Stomach (tissue), 9 donors: ENCODE measurements around the gene POLR1H. TPM values are rescaled to one million over a fixed set of nuclear protein-coding genes. Genes with fewer than 3 reads are reported as not detected.
"Not testable (repeated sequence)": the region's sequence is repeated elsewhere in the genome, so short reads cannot be mapped to it uniquely, and the experiment has no call there.

Experiments used
- DNase-seq, 2 donors: peaks; one replicate each; pipeline versions ENCODE4 v3.0.0 to v3.0.0-alpha.2; 2013 to 2019
- H3K27ac ChIP-seq, 5 donors: fragments of 200-600 bp in 4 of 5; sonication (generic) in 4 of 5; one replicate each; pipeline ENCODE4 v1.5.1; 2013 to 2019; ENCODE audit warnings: mild to moderate bottlenecking in 1 of 5, moderate library complexity in 1 of 5
- H3K27me3 ChIP-seq, 3 donors: fragments of 200-600 bp; sonication (generic); one replicate each; pipeline ENCODE4 v1.5.1; 2017 to 2019; ENCODE audit warnings: mixed run types in 1 of 3
- H3K36me3 ChIP-seq, 4 donors: fragments of 200-600 bp; sonication (generic); 1 replicate in 3 of 4; 2 replicates in 1 of 4; pipeline ENCODE4 v1.5.1; 2016 to 2019
- H3K4me1 ChIP-seq, 4 donors: fragments of 200-600 bp; sonication (generic); one replicate each; pipeline ENCODE4 v1.5.1; 2016 to 2019
- H3K4me3 ChIP-seq, 4 donors: fragments of 200-600 bp; sonication (generic) in 3 of 4; one replicate each; pipeline ENCODE4 v1.5.1; 2016 to 2019; ENCODE audit warnings: mild to moderate bottlenecking in 1 of 4
- H3K9me3 ChIP-seq, 4 donors: fragments of 200-600 bp; sonication (generic); one replicate each; pipeline ENCODE4 v1.5.1; 2016 to 2019
- EP300 ChIP-seq: sonication (generic); formaldehyde crosslinking; IDR thresholded peaks from one replicate; pipeline ENCODE4 v1.6.1; 2017; ENCODE audit warnings: antibody characterized with exemption
- POLR2A ChIP-seq, 4 donors: fragments of 450-650 bp; IDR thresholded peaks; one replicate each; pipeline ENCODE4 v1.6.1; 2016; ENCODE audit warnings: antibody characterized with exemption in 4 of 4, control low read depth in 2 of 4, mild to moderate bottlenecking in 1 of 4, moderate library complexity in 1 of 4
- POLR2AphosphoS5 ChIP-seq, 3 donors: sonication (generic); formaldehyde crosslinking; IDR thresholded peaks; one replicate each; pipeline ENCODE4 v1.6.1; 2016; ENCODE audit warnings: antibody characterized with exemption in 3 of 3
- WGBS, 5 donors: extraction: QIAGEN DNeasy Blood & Tissue Kit in 3 of 5; methylation state at CpG; one replicate each; pipeline versions ENCODE4 v1.1.5 to v1.1.7; 2013 to 2018; 5-methylcytosine and 5-hydroxymethylcytosine counted together
- intact Hi-C: fragments of 100-400 bp; cut with DNase I; formaldehyde crosslinking; loops from one replicate; pipeline ENCODE4 v1.15.1; 2023; ENCODE audit warnings: low total_unique reads
- polyA plus RNA-seq, 3 donors: library from polyadenylated mRNA; stranded (reverse); fragments of 200-250 nt; gene quantifications; one replicate each; pipeline ENCODE4 v1.2.3, GENCODE V29; 2013
- total RNA-seq, 5 donors: library from RNA; depleted of rRNA; stranded (reverse); fragments of >200 nt; gene quantifications; one replicate each; pipeline versions ENCODE4 v1.1.0 to v1.2.3, GENCODE V29; 2014 to 2016
- TF ChIP-seq, protein P1 (sequence below), 7 experiments: fragments of 450-650 bp in 4 of 7; fragments of 200-600 bp in 3 of 7; sonication (generic) in 3 of 7; IDR thresholded peaks; one replicate each; pipeline ENCODE4 v1.5.1; 2016 to 2019; ENCODE audit warnings: antibody characterized with exemption in 7 of 7, control low read depth in 2 of 7, mild to moderate bottlenecking in 1 of 7
- donor health status: healthy with polysubstance abuse.
- donor health status: Bipolar disorder and iron deficiency.
- donor health status: healthy.

The POLR1H gene
- total and polyA plus RNA-seq, 8 donors = 4.1 to 65.1 (median 34.1) TPM

GRCh38 chr6:30020626-30021025 lies 40.4 kb upstream of the POLR1H start:
- Histone ChIP-seq H3K27me3 (no peaks in the 10 kb centered on the region), H3K36me3 (peaks cover 0 to 37% (median 11%) of the 10 kb centered on the region in 4 donors), H3K4me1 (no peaks in the 10 kb centered on the region), H3K9me3 (no peaks in the 10 kb centered on the region), H3K27ac (no peak overlapping the region), H3K4me3 (no peak overlapping the region)
- no peak for DNase-seq
- no peak for TF ChIP-seq POLR2A (IDR thresholded peaks at IDR 0.05)
- no peak for TF ChIP-seq POLR2AphosphoS5 (IDR thresholded peaks at IDR 0.05)
- TF ChIP-seq, protein P1, sequence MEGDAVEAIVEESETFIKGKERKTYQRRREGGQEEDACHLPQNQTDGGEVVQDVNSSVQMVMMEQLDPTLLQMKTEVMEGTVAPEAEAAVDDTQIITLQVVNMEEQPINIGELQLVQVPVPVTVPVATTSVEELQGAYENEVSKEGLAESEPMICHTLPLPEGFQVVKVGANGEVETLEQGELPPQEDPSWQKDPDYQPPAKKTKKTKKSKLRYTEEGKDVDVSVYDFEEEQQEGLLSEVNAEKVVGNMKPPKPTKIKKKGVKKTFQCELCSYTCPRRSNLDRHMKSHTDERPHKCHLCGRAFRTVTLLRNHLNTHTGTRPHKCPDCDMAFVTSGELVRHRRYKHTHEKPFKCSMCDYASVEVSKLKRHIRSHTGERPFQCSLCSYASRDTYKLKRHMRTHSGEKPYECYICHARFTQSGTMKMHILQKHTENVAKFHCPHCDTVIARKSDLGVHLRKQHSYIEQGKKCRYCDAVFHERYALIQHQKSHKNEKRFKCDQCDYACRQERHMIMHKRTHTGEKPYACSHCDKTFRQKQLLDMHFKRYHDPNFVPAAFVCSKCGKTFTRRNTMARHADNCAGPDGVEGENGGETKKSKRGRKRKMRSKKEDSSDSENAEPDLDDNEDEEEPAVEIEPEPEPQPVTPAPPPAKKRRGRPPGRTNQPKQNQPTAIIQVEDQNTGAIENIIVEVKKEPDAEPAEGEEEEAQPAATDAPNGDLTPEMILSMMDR (IDR thresholded peaks at IDR 0.05) = no peak
- TF ChIP-seq EP300 = no peak
- intact Hi-C loops = no loop called here
- 39 to 95% (median 83%) methylated on average over 1 of the region's 1 CpG for WGBS, 5 donors

- intact Hi-C loops = no loop called here
- WGBS, 5 donors = 84 to 92% (median 89%) methylated on average over 3 of the region's 3 CpGs
- Histone ChIP-seq H3K4me1 (no peaks in the 10 kb centered on the region), H3K27me3 (no peaks in the 10 kb centered on the region), H3K9me3 (no peaks in the 10 kb centered on the region), H3K36me3 (peaks cover 0 to 37% (median 11%) of the 10 kb centered on the region in 4 donors), H3K4me3 (no peak overlapping the region), H3K27ac (no peak overlapping the region)
- no peak for DNase-seq
- no peak for TF ChIP-seq POLR2A (IDR thresholded peaks at IDR 0.05)
- no peak for TF ChIP-seq EP300
- TF ChIP-seq, protein P1 (IDR thresholded peaks at IDR 0.05) = no peak
- no peak for TF ChIP-seq POLR2AphosphoS5 (IDR thresholded peaks at IDR 0.05)
These were observed 38.9 kb upstream of the POLR1H start for GRCh38 chr6:30022189-30022588.

DNA sequence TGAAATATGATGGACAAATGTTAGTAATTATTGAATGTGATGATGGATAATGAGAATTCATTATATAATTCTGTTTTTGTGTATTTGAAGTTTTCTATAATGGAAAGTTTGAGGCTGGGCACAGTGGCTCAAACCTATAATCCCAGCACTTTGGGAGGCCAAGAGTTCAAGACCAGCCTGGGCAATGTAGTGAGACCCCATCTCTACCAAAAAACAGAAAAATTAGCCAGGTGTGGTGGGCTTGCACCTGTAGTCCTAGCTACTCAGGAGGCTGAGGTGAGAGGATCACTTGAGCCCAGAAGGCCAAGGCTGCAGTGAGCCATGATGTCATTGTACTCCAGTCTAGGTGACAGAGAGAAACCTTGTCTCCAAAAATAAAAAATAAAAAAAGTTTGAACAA lies 38.4 kb upstream of the POLR1H start:
- H3K27me3 ChIP-seq, H3K4me3 ChIP-seq, H3K9me3 ChIP-seq, H3K4me1 ChIP-seq, DNase-seq, H3K27ac ChIP-seq, intact Hi-C loops: not testable (repeated sequence)
- H3K36me3 ChIP-seq = peaks cover 0 to 34% (median 11%) of the 10 kb centered on the region in 4 donors

DNA sequence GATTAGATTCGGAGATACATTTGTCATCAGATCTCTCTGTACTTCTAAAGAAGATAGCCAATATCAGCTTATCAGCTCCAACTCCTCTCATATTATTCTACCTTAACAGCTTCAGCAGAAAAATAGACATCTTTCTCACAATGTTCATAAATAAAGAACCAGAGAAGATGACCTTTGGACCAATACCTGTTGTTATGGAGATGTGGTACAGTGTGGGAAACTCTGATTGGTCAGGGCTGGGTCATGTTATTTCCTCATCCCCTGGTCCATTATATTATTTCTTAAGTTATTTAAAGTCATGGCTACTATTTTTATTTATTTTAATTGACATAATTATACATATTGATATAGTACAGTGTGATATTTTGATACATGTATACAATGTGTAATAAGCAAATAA lies 35.9 kb upstream of the POLR1H start:
- Histone ChIP-seq H3K4me1 (no peaks in the 10 kb centered on the region), H3K9me3 (no peaks in the 10 kb centered on the region), H3K4me3 (no peak overlapping the region), H3K36me3 (peaks cover 0 to 15% (median 6%) of the 10 kb centered on the region in 4 donors), H3K27ac (no peak overlapping the region), H3K27me3 (no peaks in the 10 kb centered on the region)
- peak in 1 of 2 donors; percentile 14 for DNase-seq
- TF ChIP-seq POLR2AphosphoS5 (IDR thresholded peaks at IDR 0.05) = no peak
- no peak for TF ChIP-seq POLR2A (IDR thresholded peaks at IDR 0.05)
- TF ChIP-seq, protein P1 (IDR thresholded peaks at IDR 0.05) = no peak
- TF ChIP-seq EP300 = no peak
- intact Hi-C loops = no loop called here
- WGBS, 5 donors = 31 to 78% (median 69%) methylated on average over 1 of the region's 1 CpG

- Histone ChIP-seq H3K9me3 (no peaks in the 10 kb centered on the region), H3K4me1 (no peaks in the 10 kb centered on the region), H3K27ac (no peak overlapping the region), H3K27me3 (no peaks in the 10 kb centered on the region), H3K4me3 (no peak overlapping the region), H3K36me3 (peaks cover 0 to 4% (median 1%) of the 10 kb centered on the region in 4 donors)
- TF ChIP-seq, protein P1 (IDR thresholded peaks at IDR 0.05) = no peak
- TF ChIP-seq EP300 (no peak), POLR2AphosphoS5 (IDR thresholded peaks at IDR 0.05) (no peak), POLR2A (IDR thresholded peaks at IDR 0.05) (no peak)
- DNase-seq = no peak
- intact Hi-C loops = no loop called here
- WGBS, 5 donors = 80 to 94% (median 93%) methylated on average over 1 of the region's 1 CpG
These were observed 31.5 kb upstream of the POLR1H start for GRCh38 chr6:30029588-30029987.
